G401.6 (cell line): ENCODE results near the gene CD163.
"Not testable (repeated sequence)": the region's sequence is repeated elsewhere in the genome, so short reads cannot be mapped to it uniquely, and the experiment has no call there.

Source experiments
- FAIRE-seq: peaks from 2 replicates; lab custom pipeline; 2012; peaks lifted over from hg19 to GRCh38; lab: Jason Lieb, UNC

The CD163 gene

GRCh38 chr12:7448099-7448498 is 55.5 kb downstream of the CD163 start:
- FAIRE-seq: no peak

GRCh38 chr12:7444537-7444936 is 59.0 kb downstream of the CD163 start:
- no peak for FAIRE-seq

DNA sequence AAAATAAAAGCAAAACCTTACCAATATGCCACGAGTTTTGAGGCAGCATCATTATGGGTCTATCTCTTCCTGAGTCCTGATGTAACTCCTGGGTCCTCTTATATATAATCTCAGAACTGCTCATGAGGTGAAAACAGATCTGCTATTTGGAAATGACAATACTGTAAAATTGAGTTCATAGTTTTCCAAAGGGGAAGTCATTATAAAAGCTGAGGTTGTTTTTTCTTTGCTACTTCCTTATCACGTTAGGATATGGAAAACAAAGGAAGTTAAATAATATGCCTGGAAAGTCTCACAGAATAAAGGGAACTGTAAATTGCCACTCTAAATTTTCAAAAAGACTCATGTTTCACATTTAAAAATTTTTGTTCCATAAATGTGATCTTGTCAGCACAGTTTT is 59.5 kb downstream of the CD163 start, which contains the start of gene CD163L1:
CD163L1 (minus strand) TSS at position 78 of the 400 bp plus-strand sequence; CDS start at position 52, 26 bp downstream.
- FAIRE-seq: no peak

GRCh38 chr12:7441216-7441615 is 62.4 kb downstream of the CD163 start:
- FAIRE-seq: no peak

DNA sequence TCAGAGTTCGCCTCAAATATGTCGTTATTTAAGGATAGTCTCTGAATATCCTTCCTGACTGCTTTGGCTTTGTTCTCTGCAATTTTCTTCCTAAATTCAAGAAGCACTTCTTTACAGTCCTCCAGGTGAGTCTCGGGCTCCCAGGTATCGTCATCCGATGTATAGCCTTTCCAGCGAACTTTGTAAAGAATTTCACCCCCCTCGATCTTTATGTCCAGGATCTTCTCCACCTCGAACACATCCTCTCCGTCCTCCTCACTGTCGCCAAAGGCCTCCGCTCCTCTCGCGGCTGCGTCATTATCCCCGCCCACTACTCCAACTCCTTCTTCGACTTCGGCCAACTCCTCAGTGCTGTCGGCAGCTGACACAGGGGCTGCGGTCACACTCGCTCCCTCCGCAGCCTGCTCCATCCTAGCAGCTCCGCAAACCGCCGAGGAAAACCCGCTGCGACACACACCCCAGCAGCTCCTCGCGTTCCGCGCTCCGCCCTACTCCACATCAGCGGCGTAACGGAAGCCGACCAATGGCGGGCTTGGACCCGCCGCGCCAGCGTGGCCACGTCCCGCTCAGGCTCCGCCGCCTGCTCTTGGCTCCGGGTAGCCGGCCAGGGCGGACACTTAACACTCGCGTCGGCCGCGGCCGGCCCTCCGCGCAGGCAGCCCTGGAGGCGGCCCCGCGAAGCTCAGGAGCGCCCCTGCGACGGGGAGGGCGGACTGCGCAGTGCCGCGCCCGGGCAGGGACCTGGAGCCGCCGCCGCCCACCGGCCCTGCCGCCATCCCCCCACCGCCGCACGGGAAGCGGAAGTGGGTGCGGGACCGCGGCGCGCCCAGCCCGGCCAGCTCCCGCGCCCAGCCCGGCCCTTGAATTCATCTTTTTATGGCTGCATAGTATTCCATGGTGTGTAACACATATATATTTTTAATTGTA is 63.7 kb downstream of the CD163 start:
- no peak for FAIRE-seq

DNA sequence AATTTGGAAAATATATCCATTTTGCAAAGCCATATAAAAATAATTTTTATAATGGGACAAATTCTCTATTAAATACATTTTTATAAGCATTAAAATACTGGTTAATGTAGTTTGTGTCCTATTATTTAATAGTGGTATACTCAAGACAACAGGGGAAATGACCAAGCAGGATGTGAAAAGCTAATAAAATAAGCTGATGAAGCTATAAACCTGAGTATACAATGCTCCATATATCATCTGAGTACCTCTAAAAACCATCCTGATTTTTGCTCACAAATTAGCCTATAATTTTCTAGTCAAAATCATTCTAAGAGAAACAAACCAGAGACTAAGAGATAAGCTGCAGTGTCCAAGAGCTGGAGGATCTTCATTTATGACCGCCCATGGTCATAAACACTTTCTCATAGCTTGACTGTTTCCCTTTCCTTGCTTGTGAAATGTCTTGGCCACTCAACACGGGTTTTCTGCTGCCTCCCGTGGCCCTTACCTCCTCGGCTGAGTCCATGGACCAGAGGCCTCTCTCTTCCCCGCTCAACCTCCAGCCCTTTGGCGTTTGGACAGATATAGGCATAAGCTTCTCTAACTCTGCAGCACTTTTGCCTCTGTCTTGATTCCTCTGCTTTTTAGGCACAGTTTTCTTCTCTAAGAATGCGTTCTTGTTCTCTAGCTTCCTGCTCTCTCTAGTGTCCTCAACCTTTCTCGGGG is 65.1 kb downstream of the CD163 start:
- not testable (repeated sequence) for FAIRE-seq

DNA sequence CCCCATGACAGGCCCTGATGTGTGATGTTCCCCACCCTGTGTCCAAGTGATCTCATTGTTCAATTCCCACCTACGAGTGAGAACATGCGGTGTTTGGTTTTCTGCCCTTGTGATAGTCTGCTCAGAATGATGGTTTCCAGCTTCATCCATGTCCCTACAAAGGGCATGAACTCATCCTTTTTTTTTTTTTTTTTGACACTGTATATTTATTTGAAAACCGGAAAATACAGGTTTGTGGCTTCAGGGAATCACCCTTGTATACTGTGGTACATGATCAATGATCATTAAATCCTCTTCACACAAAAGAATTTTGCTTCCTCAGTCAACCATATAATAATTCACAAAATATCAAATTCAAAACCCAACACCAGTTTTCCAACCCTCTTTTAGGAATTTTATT is 66.1 kb downstream of the CD163 start:
- not testable (repeated sequence) for FAIRE-seq

DNA sequence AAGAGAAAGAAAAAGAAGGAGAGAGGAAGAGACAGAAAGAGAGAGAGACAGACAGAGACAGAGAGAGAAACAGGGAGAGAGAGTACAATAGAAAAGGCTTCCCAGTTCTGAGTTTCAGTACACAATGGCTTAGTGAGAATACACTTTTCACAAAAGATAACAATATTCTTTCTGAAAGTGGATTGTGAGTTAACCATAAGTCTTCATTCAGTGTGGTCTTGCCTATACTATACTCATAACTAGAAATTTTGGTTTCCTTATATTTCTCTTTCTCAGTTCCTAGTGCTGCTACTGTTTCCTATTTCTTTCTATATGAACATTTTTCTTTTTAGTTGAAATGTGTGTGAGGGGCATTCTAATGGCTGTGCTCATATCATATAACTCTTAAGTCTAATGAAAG is 68.9 kb downstream of the CD163 start:
- FAIRE-seq: no peak

DNA sequence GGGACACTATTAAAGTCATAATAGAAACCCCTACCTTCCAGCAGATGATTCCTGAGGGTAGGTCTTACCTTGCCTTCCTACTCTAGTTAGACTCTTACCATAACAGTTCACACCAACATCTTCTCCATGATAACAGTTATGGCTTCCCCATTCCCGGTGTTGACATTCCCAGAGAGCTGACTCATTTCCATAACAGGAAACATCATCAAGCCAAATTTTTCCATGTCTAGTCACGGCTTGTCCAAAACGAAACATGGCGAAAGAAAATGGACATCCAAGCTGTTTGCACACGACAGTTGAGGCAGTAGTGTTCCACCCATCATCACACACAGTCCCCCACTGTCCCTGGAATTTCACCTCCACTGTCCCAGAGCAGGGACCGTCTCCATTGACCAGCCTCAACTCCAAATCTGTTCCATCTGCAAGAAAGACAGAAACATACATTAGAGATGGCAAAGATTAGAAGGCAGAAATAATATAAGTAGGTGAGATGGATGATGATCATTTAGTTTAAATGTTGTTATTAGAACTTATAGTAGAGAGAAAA is 70.2 kb downstream of the CD163 start:
- no peak for FAIRE-seq

DNA sequence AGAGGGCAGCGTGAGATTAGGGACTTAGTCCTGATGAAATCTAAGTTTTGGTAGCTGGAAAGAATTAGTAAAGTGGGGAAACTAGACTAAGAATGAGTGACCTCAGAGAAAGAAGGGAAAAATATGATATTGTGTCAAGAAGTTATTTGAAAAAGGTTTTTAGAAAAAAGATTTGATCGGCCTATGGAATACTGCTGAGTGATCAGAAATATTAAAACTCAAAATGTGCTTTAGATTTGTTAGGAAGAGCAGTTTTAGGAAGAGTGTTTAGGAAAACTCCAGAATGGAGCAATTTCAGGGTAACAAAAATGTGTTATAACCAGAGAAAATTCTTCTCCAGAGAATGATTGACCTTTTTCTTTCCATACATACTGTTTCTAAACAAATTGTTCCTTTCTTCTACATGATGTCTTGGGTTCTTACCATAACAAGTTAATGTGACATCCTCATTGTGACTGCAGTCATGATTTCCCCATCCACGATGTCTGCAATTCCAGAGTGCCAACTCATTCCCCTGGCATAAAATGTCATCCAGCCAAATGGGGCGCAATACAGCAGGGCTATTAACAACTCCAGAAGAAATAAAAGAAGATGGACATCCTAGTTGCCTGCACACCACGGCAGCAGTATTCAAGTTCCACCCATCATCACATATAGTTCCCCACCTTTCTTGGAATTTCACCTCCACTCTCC is 71.4 kb downstream of the CD163 start:
- no peak for FAIRE-seq
